HepG2 (cell line): ENCODE data around the gene SERTAD1. TPM values are rescaled to one million over a fixed set of nuclear protein-coding genes. Genes with fewer than 3 reads are reported as not detected.

Experiments used
- ATAC-seq: fragments of 200-7000 bp; cut with Tn5 transposase; 3 replicates; pipeline ENCODE4 v1.9.1; 2020; ENCODE audit warnings: mild to moderate bottlenecking, moderate library complexity
- BruUV-seq: library from RNA; stranded (reverse); fragments of 400-500 nt; replicated peaks from 2 replicates; lab custom pipeline; 2021; lab: Mats Ljungman, UMichigan
- CTCF ChIA-PET: fragments of 300-600 bp; formaldehyde crosslinking; extraction: SDS; loops from one replicate; lab custom pipeline; 2021; ENCODE audit warnings: low total read pairs, inconsistent platforms, low intra/inter-chr PET ratio; lab: Yijun Ruan, JAX
- POLR2A ChIA-PET: fragments of 350-600 bp; sonication (Branson Sonifier 250); formaldehyde crosslinking; loops from one replicate; lab custom pipeline; 2020; ENCODE audit warnings: antibody characterized with exemption, inconsistent platforms; lab: Yijun Ruan, JAX
- DNase-seq: peaks from one replicate; pipeline ENCODE4 v3.0.0-alpha.2; 2015; ENCODE audit warnings: low spot score
- FAIRE-seq: peaks from 3 replicates; lab custom pipeline; 2011; peaks lifted over from hg19 to GRCh38; lab: Jason Lieb, UNC
- H2AFZ ChIP-seq: one replicate; pipeline ENCODE4 v1.6.1; 2011; ENCODE audit warnings: low read length, inconsistent platforms
- H3K27ac ChIP-seq: fragments of 300-600 bp; 3 replicates; pipeline ENCODE4 v1.8.0; 2011; ENCODE audit warnings: mixed run types, mild to moderate bottlenecking, mixed read lengths, low read length, inconsistent platforms; ENCODE audit not compliant: insufficient read depth; ENCODE audit errors: extremely low read length
- H3K27me3 ChIP-seq, 2 experiments: fragments of 200-600 bp in 1 of 2; 2 replicates in 1 of 2; 3 replicates in 1 of 2; pipeline versions ENCODE4 v1.6.0 to v1.8.0; 2011; ENCODE audit warnings: low read length in 2 of 2, mild to moderate bottlenecking in 2 of 2, moderate library complexity in 2 of 2, inconsistent platforms in 1 of 2; ENCODE audit not compliant: insufficient read depth in 2 of 2, control insufficient read depth in 1 of 2
- H3K36me3 ChIP-seq, 2 experiments: fragments of 200-600 bp in 1 of 2; replicated peaks in 1 of 2; 2 replicates in 1 of 2; 3 replicates in 1 of 2; pipeline versions ENCODE4 v1.5.1 to v1.8.0; 2011; ENCODE audit warnings: low read length in 2 of 2, inconsistent platforms in 1 of 2; ENCODE audit not compliant: insufficient read depth in 2 of 2, control insufficient read depth in 1 of 2
- H3K4me1 ChIP-seq: 2 replicates; pipeline ENCODE4 v1.5.1; 2012; ENCODE audit warnings: low read length, inconsistent platforms; ENCODE audit not compliant: insufficient read depth
- H3K4me2 ChIP-seq: 2 replicates; pipeline ENCODE4 v1.6.0; 2011; ENCODE audit warnings: low read depth, low read length, inconsistent platforms
- H3K4me3 ChIP-seq, 3 experiments: fragments of 200-600 bp in 1 of 3; sonication (generic), shearing (Covaris generic) in 1 of 3; replicated peaks in 1 of 3; 2 replicates each; pipeline ENCODE4 v1.5.1; 2011 to 2016; ENCODE audit warnings: low read length in 3 of 3, inconsistent platforms in 2 of 3, low read depth in 2 of 3, mild to moderate bottlenecking in 2 of 3, control low read depth in 1 of 3, mixed read lengths in 1 of 3; ENCODE audit not compliant: insufficient read depth in 1 of 3
- H3K79me2 ChIP-seq: one replicate; pipeline ENCODE4 v1.6.1; 2011; ENCODE audit warnings: low read length, inconsistent platforms; ENCODE audit not compliant: insufficient read depth
- H3K9ac ChIP-seq: 2 replicates; pipeline ENCODE4 v1.6.0; 2011; ENCODE audit warnings: mild to moderate bottlenecking, low read depth, low read length, inconsistent platforms; ENCODE audit not compliant: insufficient read depth
- H3K9me3 ChIP-seq: 2 replicates; pipeline ENCODE4 v1.5.1; 2012; ENCODE audit warnings: mild to moderate bottlenecking, low read length
- H4K20me1 ChIP-seq: 2 replicates; pipeline ENCODE4 v1.6.0; 2011; ENCODE audit warnings: inconsistent platforms, mild to moderate bottlenecking, low read length, moderate library complexity; ENCODE audit not compliant: insufficient read depth
- ARID3A ChIP-seq: IDR thresholded peaks from 2 replicates; pipeline ENCODE4 v1.6.1; 2012; ENCODE audit warnings: low read depth, low read length, improper control_type of control experiment
- ARNT ChIP-seq: fragments of 450-650 bp; IDR thresholded peaks from 2 replicates; pipeline ENCODE4 v1.6.1; 2017
- ATF7 ChIP-seq, 2 experiments: fragments of 450-650 bp in 1 of 2; sonication (generic) in 1 of 2; formaldehyde crosslinking in 1 of 2; IDR thresholded peaks; 2 replicates each; pipeline versions ENCODE4 v1.4.0 to v1.6.1; 2016 to 2020; ENCODE audit warnings: antibody characterized with exemption in 1 of 2, mild to moderate bottlenecking in 1 of 2, missing genetic modification reagents in 1 of 2
- CHD4 ChIP-seq: fragments of 200-600 bp; sonication (generic); IDR thresholded peaks from 2 replicates; pipeline ENCODE4 v1.7.0; 2017; ENCODE audit warnings: mild to moderate bottlenecking, low read length, borderline replicate concordance
- EZH2 ChIP-seq: conservative IDR thresholded peaks from 2 replicates; pipeline ENCODE4 v1.6.1; 2012; ENCODE audit warnings: mild to moderate bottlenecking, low read depth, low read length, moderate library complexity
- FOXK2 ChIP-seq: fragments of 450-650 bp; IDR thresholded peaks from 2 replicates; pipeline ENCODE4 v1.6.1; 2016
- IRX3 ChIP-seq: sonication (generic); formaldehyde crosslinking; IDR thresholded peaks from 2 replicates; pipeline ENCODE4 v1.8.1; 2023; ENCODE audit warnings: mild to moderate bottlenecking, low read depth, missing genetic modification reagents, borderline replicate concordance
- KLF9 ChIP-seq: IDR thresholded peaks from 2 replicates; pipeline ENCODE4 v1.6.1; 2016; ENCODE audit warnings: low read depth
- SMARCE1 ChIP-seq: fragments of 450-650 bp; IDR thresholded peaks from 2 replicates; pipeline ENCODE4 v1.6.1; 2017; ENCODE audit warnings: borderline replicate concordance
- TERF1 ChIP-seq: sonication (generic); formaldehyde crosslinking; IDR thresholded peaks from 2 replicates; pipeline ENCODE4 v1.8.0; 2022; ENCODE audit warnings: mild to moderate bottlenecking, missing genetic modification reagents, moderate library complexity
- THYN1 ChIP-seq: sonication (generic); formaldehyde crosslinking; IDR thresholded peaks from 2 replicates; pipeline ENCODE4 v1.8.1; 2023; ENCODE audit warnings: low read depth, mild to moderate bottlenecking, moderate library complexity, missing genetic modification reagents, borderline replicate concordance
- TRIM24 ChIP-seq: sonication (generic); formaldehyde crosslinking; IDR thresholded peaks from 2 replicates; pipeline ENCODE4 v1.8.0; 2022; ENCODE audit warnings: mild to moderate bottlenecking, missing genetic modification reagents
- XBP1 ChIP-seq: sonication (generic); formaldehyde crosslinking; IDR thresholded peaks from 2 replicates; pipeline ENCODE4 v1.5.0; 2020; ENCODE audit warnings: missing genetic modification reagents
- ZNF615 ChIP-seq: sonication (generic); formaldehyde crosslinking; IDR thresholded peaks from 2 replicates; pipeline ENCODE4 v1.5.0; 2020; ENCODE audit warnings: mild to moderate bottlenecking, missing genetic modification reagents, borderline replicate concordance
- ZNF644 ChIP-seq: IDR thresholded peaks from 2 replicates; pipeline ENCODE4 v1.6.1; 2016; ENCODE audit warnings: low read depth
- WGBS: methylation state at CpG from one replicate; pipeline ENCODE4 v1.1.6; 2017; ENCODE audit warnings: low lambda C conversion rate; 5-methylcytosine and 5-hydroxymethylcytosine counted together
- in situ Hi-C: cut with HindIII; loops from 2 replicates; pipeline ENCODE4 v1.10.0; 2017; ENCODE audit warnings: low pct_unique_long_range_greater_than_20kb; ENCODE audit not compliant: extremely low pct_ligation_motif_present
- intact Hi-C: fragments of 100-400 bp; cut with micrococcal nuclease; formaldehyde crosslinking; loops from one replicate; pipeline ENCODE4 v1.10.0; 2022; ENCODE audit not compliant: unreplicated experiment
- polyA plus RNA-seq, 8 experiments: library from polyadenylated mRNA; depleted of rRNA in 3 of 8; stranded (reverse) in 7 of 8; unstranded in 1 of 8; fragments of >200 nt; fragmentation: Illumina TruSeq in 4 of 8; extraction: Trizol in 4 of 8; gene quantifications; 2 replicates each; pipeline versions ENCODE4 v1.2.1 to v1.2.3, GENCODE V29; 2011 to 2016; ENCODE audit warnings: low read depth in 4 of 8, missing spikeins in 1 of 8, mixed read lengths in 1 of 8; ENCODE audit not compliant: insufficient read depth in 1 of 8
- total RNA-seq, 5 experiments: library from RNA; depleted of rRNA; stranded (reverse); fragments of >200 nt; fragmentation: Illumina TruSeq; extraction: Trizol; gene quantifications; 2 replicates each; pipeline ENCODE4 v1.2.3, GENCODE V29; 2016; ENCODE audit warnings: low read depth in 1 of 5
- TF ChIP-seq, protein P1 (sequence below): sonication (generic); formaldehyde crosslinking; IDR thresholded peaks from 2 replicates; pipeline ENCODE4 v1.4.0; 2020; ENCODE audit warnings: missing genetic modification reagents
- TF ChIP-seq, protein P2 (sequence below): sonication (generic); formaldehyde crosslinking; IDR thresholded peaks from 2 replicates; pipeline ENCODE4 v1.5.1; 2020; ENCODE audit warnings: missing genetic modification reagents, mild to moderate bottlenecking, borderline replicate concordance
- TF ChIP-seq, protein P3 (sequence below): sonication (generic); formaldehyde crosslinking; conservative IDR thresholded peaks from 2 replicates; pipeline ENCODE4 v1.4.0; 2020; ENCODE audit warnings: missing genetic modification reagents

Gene SERTAD1
- total and polyA plus RNA-seq, 2 of the 13 experiments (the other 11 are each of a cell fraction or from before 2014, with no cell fraction given): 4.3 to 4.5 TPM

DNA sequence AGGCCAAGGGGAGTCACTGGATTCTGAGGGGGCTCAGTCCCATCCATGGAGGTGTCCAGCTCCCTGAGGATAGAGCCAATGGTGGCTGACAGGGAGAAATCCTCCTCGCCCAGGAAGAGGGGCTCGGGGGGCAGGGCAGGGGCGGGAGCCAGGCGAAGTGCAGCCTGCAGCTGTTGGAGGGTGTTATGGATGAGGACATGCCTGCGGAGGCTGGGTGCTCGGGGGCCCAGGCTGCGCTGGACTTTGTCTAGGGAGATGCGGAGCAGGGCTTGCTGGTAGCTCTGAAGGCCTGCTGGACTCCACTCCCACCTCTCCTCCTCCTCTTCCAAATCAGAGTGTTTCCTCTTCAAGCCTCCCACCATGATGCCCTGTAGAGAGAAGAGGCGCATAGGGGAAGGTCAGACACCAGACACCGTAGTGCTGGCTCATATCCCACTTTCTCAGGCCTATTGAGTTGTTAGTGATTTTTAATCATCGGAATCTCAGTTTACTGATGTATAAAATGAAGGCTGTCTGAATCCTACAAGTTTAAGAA is 16.0 kb upstream of the SERTAD1 start (continued):
- TF ChIP-seq ARID3A (no peak), TERF1 (no peak), EZH2 (no peak), ATF7 (IDR thresholded peaks at IDR 0.05) (no peak), ATF7 (CRISPR knock-in tag; IDR thresholded peaks at IDR 0.05) (no peak), FOXK2 (no peak), SMARCE1 (no peak), TRIM24 (CRISPR knock-in tag) (no peak), CHD4 (no peak)
- TF ChIP-seq, protein P1, sequence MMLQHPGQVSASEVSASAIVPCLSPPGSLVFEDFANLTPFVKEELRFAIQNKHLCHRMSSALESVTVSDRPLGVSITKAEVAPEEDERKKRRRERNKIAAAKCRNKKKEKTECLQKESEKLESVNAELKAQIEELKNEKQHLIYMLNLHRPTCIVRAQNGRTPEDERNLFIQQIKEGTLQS (CRISPR knock-in tag): no peak

DNA sequence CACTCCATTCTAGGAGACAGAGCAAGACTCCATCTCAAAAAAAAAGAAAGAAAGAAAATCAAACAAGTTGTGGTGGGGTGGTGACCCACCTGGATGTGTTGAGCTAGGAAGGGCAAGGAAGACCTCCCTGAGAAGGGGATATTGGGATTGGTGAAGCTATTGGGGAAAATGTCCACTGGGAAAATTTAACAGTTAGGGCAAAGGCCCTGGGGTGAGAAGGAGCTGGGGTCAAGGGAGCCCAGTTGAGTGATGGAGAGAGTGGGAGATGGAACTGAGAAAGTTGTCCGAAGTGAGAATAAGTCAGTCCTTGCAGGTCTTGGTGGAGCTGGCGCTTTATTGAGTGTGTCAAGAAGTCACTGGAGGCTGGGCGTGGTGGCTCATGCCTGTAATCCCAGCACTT is 12.5 kb upstream of the SERTAD1 start:
- Histone ChIP-seq H3K4me3 (no peak overlapping the region), H3K79me2 (peaks cover 19% of the 10 kb centered on the region), H3K9ac (no peak overlapping the region), H3K9me3 (no peaks in the 10 kb centered on the region), H3K27ac (no peak overlapping the region), H2AFZ (no peak overlapping the region), H4K20me1 (peaks cover 13% of the 10 kb centered on the region), H3K27me3 (no peaks in the 10 kb centered on the region; a peak in 1 of 5 replicates), H3K4me2 (no peak overlapping the region), H3K36me3 (peaks cover 7 to 22% of the 10 kb centered on the region in 2 experiments; a peak in 4 of 5 replicates), H3K4me1 (peaks cover 34% of the 10 kb centered on the region)
- intact Hi-C loops: no loop called here
- FAIRE-seq (no peak), DNase-seq (no peak), ATAC-seq (no peak)
- CTCF ChIA-PET: no interaction called here
- WGBS: 92% methylated on average over 3 of the region's 3 CpGs
- in situ Hi-C loops: no loop called here
- no TSS peak for BruUV-seq
- POLR2A ChIA-PET: interaction anchor here (2.9 kb wide), 1 partner anchor 12 kb away, joined by 15 read pairs; the partner anchor contains the start of gene SERTAD1
- TF ChIP-seq THYN1 (CRISPR knock-in tag) (no peak), ZNF644 (CRISPR knock-in tag) (no peak), IRX3 (CRISPR knock-in tag) (no peak), KLF9 (CRISPR knock-in tag) (no peak), ARNT (no peak), XBP1 (CRISPR knock-in tag) (no peak), ZNF615 (no peak)
- TF ChIP-seq, protein P2, sequence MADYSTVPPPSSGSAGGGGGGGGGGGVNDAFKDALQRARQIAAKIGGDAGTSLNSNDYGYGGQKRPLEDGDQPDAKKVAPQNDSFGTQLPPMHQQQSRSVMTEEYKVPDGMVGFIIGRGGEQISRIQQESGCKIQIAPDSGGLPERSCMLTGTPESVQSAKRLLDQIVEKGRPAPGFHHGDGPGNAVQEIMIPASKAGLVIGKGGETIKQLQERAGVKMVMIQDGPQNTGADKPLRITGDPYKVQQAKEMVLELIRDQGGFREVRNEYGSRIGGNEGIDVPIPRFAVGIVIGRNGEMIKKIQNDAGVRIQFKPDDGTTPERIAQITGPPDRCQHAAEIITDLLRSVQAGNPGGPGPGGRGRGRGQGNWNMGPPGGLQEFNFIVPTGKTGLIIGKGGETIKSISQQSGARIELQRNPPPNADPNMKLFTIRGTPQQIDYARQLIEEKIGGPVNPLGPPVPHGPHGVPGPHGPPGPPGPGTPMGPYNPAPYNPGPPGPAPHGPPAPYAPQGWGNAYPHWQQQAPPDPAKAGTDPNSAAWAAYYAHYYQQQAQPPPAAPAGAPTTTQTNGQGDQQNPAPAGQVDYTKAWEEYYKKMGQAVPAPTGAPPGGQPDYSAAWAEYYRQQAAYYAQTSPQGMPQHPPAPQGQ: no peak
- TF ChIP-seq, protein P3, sequence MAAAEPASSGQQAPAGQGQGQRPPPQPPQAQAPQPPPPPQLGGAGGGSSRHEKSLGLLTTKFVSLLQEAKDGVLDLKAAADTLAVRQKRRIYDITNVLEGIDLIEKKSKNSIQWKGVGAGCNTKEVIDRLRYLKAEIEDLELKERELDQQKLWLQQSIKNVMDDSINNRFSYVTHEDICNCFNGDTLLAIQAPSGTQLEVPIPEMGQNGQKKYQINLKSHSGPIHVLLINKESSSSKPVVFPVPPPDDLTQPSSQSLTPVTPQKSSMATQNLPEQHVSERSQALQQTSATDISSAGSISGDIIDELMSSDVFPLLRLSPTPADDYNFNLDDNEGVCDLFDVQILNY (CRISPR knock-in tag): no peak
